Gastrocnemius medialis (tissue), 4 donors: Measurements from ENCODE around the gene SMARCC1.

Experiments
- CTCF ChIP-seq, 5 experiments: fragments of 450-650 bp in 3 of 5; fragments of 200-600 bp in 2 of 5; sonication (generic) in 2 of 5; IDR thresholded peaks in 4 of 5; conservative IDR thresholded peaks in 1 of 5; 1 replicate in 4 of 5; 2 replicates in 1 of 5; pipeline ENCODE4 v1.5.1; 2016 to 2019; ENCODE audit warnings: antibody characterized with exemption in 5 of 5, mild to moderate bottlenecking in 3 of 5, moderate library complexity in 3 of 5
- POLR2A ChIP-seq, 2 donors: fragments of 450-650 bp; IDR thresholded peaks; one replicate each; pipeline ENCODE4 v1.6.1; 2017; ENCODE audit warnings: antibody characterized with exemption in 2 of 2, mild to moderate bottlenecking in 2 of 2, moderate library complexity in 2 of 2

DNA sequence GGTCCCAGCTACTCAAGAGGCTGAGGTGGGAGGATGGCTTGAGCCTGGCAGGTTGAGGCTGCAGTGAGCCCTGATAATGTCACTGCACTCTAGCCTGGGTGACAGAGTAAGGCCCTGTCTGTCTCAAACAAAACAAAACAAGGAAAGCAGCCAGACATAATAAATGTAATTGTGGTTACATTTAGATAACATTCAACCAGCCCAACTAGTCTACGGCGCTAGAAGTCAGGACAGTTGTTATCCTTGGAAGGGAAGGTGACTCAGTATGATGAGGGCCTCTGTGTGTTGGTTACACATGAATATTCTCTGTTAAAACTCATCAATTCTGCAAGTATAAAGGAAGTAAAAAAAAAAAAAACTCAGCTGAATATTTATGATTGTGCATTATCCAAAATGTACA, 176.0 kb downstream of the SMARCC1 start:
- TF ChIP-seq CTCF (IDR thresholded peaks at IDR 0.05 in 4 of 5, conservative IDR thresholded peaks at IDR 0.05 in 1 of 5) (no peak), POLR2A (IDR thresholded peaks at IDR 0.05) (no peak)
